ENCODE data around the gene C16orf78.

DNA sequence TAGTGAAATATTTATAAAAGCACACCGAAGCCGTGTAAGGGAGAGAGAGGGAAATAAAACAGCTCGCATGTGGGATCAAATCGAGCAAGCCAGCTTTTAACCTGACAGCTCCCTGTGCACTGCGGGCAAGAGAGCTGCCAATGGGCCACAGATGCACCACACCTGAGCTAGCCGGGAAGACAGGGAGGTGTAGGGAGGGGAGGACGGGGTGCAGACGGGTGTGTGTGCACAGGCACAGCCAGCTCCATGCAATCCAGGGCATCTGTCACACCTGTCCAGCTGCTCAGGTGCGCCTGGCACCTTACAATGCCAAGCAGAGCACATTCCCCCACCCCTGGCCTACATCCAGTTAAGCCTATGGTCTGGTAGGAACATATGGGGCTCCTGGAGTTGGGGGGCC is 70.0 kb downstream of the C16orf78 start:
- no peak for TF ChIP-seq POLR2AphosphoS5 (IDR thresholded peaks at IDR 0.05)
- no peak for TF ChIP-seq CTCF (IDR thresholded peaks at IDR 0.05)

All from gastroesophageal sphincter (tissue), 3 donors.